SKM-1 (cell line): ENCODE measurements around the gene SIN3B.

Source experiments
- DNase-seq: peaks from one replicate; lab custom pipeline; 2025; ENCODE audit not compliant: unreplicated experiment; lab: John Stamatoyannopoulos, UW

SIN3B gene

GRCh38 chr19:16889366-16889882 lies 60.2 kb downstream of the SIN3B start:
- no peak for DNase-seq

- no peak for DNase-seq
These were observed 60.8 kb downstream of the SIN3B start for GRCh38 chr19:16889883-16890460.

- no peak for DNase-seq
These were observed 61.4 kb downstream of the SIN3B start for GRCh38 chr19:16890461-16891184.

- no peak for DNase-seq
These were observed 62.6 kb downstream of the SIN3B start for GRCh38 chr19:16891696-16892382.

- no peak for DNase-seq
These were observed 63.2 kb downstream of the SIN3B start for GRCh38 chr19:16892436-16892835.

- no peak for DNase-seq
These were observed 63.9 kb downstream of the SIN3B start for GRCh38 chr19:16892868-16893685.

GRCh38 chr19:16893686-16893989 lies 64.4 kb downstream of the SIN3B start:
- no peak for DNase-seq

GRCh38 chr19:16894080-16894479 lies 64.9 kb downstream of the SIN3B start:
- DNase-seq: no peak

- DNase-seq: no peak
These were observed 66.4 kb downstream of the SIN3B start for GRCh38 chr19:16895467-16896145.

- no peak for DNase-seq
These were observed 67.2 kb downstream of the SIN3B start for GRCh38 chr19:16896146-16897028.

- peak; percentile 57 for DNase-seq
These were observed 68.0 kb downstream of the SIN3B start for GRCh38 chr19:16897029-16897855.

GRCh38 chr19:16897856-16898161 lies 68.6 kb downstream of the SIN3B start:
- DNase-seq: no peak

GRCh38 chr19:16898361-16899015 lies 69.3 kb downstream of the SIN3B start:
- no peak for DNase-seq

GRCh38 chr19:16899566-16900075 lies 70.4 kb downstream of the SIN3B start:
- DNase-seq: peak; percentile 4

- no peak for DNase-seq
These were observed 72.4 kb downstream of the SIN3B start for GRCh38 chr19:16901491-16902175.

GRCh38 chr19:16902545-16902944 lies 73.3 kb downstream of the SIN3B start:
- no peak for DNase-seq

- DNase-seq: no peak
These were observed 74.1 kb downstream of the SIN3B start for GRCh38 chr19:16903347-16903746.

- no peak for DNase-seq
These were observed 75.4 kb downstream of the SIN3B start for GRCh38 chr19:16904599-16904998.
